GM12873 (cell line): ENCODE measurements around the gene TXNDC11.

Experiments used
- TF ChIP-seq, protein P1 (sequence below): IDR thresholded peaks from 2 replicates; pipeline ENCODE4 v1.5.1; 2012; ENCODE audit warnings: low read depth, mild to moderate bottlenecking, moderate library complexity, low read length, control low read depth; ENCODE audit not compliant: insufficient read depth; ENCODE audit errors: missing control alignments

Gene TXNDC11

GRCh38 chr16:11747949-11748403, 5.3 kb upstream of the TXNDC11 start:
- TF ChIP-seq, protein P1, sequence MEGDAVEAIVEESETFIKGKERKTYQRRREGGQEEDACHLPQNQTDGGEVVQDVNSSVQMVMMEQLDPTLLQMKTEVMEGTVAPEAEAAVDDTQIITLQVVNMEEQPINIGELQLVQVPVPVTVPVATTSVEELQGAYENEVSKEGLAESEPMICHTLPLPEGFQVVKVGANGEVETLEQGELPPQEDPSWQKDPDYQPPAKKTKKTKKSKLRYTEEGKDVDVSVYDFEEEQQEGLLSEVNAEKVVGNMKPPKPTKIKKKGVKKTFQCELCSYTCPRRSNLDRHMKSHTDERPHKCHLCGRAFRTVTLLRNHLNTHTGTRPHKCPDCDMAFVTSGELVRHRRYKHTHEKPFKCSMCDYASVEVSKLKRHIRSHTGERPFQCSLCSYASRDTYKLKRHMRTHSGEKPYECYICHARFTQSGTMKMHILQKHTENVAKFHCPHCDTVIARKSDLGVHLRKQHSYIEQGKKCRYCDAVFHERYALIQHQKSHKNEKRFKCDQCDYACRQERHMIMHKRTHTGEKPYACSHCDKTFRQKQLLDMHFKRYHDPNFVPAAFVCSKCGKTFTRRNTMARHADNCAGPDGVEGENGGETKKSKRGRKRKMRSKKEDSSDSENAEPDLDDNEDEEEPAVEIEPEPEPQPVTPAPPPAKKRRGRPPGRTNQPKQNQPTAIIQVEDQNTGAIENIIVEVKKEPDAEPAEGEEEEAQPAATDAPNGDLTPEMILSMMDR, result no peak

DNA sequence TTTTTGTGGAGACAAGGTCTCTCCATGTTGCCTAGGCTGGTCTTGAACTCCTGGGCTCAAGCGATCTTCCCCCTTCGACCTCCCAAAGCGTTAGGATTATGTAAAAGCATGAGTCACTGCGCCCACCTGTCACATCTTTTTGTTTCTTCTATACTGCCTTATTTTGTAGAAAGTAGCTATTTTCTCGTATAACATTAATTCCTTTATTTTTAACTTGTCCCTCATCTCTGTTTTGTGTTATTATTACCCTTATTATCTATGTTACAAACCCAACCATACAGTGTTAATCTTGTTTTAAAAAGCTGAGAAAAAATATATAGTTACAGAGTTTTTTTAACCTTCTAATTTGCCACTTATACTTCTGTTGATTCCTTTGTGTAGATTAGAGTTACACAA, 1.4 kb upstream of the TXNDC11 start:
- TF ChIP-seq, protein P1, result no peak

GRCh38 chr16:11743308-11744074, 834 bp upstream of the TXNDC11 start:
- TF ChIP-seq, protein P1, result no peak

- TF ChIP-seq, protein P1, result no peak
These were observed 543 bp downstream of the TXNDC11 start for GRCh38 chr16:11742093-11742535.

- TF ChIP-seq, protein P1, result no peak
These were observed 2.1 kb downstream of the TXNDC11 start for GRCh38 chr16:11740567-11740966.

DNA sequence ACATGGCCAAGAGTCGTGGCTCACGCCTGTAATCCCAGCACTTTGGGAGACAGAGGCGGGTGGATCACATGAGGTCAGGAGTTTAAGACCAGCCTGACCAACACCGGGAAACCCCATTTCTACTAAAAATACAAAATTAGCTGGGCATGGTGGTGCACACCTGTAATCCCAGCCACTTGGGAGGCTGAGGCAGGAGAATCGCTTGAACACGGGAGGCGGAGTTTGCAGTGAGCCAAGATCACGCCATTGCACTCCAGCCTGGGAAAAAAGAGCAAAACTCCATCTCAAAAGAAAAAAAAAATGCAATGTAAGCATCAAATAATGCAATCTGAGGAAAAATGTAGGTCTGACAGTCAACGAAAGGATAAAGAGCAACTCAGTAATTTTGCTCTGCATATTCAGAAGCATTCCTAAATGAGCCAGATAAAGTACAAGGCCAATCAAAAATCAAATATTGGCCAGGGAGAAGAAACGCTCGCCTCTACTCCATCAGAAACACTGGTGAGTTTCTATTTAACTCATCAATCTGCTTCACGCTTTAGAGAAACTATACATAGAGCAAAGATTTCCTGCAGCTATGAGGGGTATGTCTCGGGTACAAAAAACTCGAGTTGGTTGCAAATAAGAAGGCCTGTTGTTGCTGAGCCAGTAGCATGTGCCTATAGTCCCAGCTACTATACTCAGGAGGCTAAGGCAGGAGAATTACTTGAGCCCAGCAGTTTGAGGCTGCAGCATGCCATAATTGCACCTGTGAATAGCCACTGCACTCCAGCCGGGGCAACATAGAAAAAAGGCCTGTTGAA, 3.7 kb downstream of the TXNDC11 start:
- TF ChIP-seq, protein P1, result no peak

- TF ChIP-seq, protein P1, result no peak
These were observed 4.9 kb downstream of the TXNDC11 start for GRCh38 chr16:11737713-11738112.
